Hematopoietic multipotent progenitor cell (in vitro differentiated cells): ENCODE results near the gene ALDOA. TPM values are rescaled to one million over a fixed set of nuclear protein-coding genes. Genes with fewer than 3 reads are reported as not detected.
"Not testable (repeated sequence)": the region's sequence is repeated elsewhere in the genome, so short reads cannot be mapped to it uniquely, and the experiment has no call there.

Source experiments
- DNase-seq, 3 donors: peaks; one replicate each; pipeline ENCODE4 v3.0.0-alpha.2; 2011 to 2015; ENCODE audit warnings: low read depth in 2 of 3, low spot score in 2 of 3
- total RNA-seq: library from RNA; depleted of rRNA; stranded (reverse); fragments of >200 nt; gene quantifications from one replicate; pipeline ENCODE4 v1.2.3, GENCODE V29; 2012

ALDOA gene
- total RNA-seq, 1 donor: 666 TPM

DNA sequence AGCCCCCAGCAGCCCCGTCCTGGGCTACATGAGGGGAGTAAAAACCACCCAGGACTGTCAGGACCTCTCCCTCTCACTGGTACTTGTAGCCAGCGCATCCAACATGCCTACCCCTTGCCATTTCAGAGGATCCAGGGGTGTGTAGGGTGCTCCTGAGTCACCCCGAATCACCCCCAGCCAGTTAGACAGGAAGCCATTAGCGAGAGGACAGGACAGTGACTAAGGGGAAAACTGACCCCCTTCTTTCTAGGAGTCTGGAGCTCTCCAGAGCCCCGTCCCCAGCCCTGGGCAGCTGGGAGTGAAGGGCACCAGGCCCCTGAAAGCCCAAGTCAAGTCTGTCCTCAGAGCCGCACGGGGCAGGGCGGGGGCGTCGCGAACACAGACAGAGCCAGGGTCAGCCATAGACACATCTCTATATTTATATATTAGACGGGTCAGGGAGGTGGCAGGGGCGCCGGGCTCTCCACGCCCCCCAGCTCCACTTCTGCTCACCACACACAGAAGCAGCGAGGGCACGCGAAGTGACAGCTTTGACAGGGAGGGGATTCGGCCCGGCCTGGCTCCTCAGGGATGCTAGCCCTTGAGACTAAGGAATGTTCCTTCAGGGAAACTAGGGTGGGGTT is 48.3 kb downstream of the ALDOA start:
- DNase-seq: no peak

- no peak for DNase-seq
Measured at GRCh38 chr16:30114411-30114810, 48.9 kb downstream of the ALDOA start.

- DNase-seq: not testable (repeated sequence)
Measured at GRCh38 chr16:30114833-30115232, 49.3 kb downstream of the ALDOA start.

DNA sequence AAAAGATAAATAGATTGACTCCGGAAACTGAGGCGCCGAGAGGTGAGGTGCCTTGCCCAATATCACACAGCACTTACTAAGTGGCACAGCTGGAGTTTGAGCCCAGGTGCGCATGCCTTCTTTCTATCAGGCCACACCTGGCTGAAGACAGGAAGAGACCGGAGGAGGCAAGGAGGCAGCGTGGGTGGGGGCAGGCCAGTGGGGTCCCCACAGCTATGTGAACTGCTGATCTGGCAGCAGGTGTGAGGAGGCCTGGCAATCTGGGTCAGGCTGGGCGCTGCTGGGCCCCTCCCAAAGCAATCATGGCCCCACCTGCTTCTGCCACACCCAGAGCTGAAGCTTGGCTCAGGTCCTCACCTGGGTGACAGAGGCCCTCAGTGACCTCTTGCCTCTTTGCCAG is 49.7 kb downstream of the ALDOA start:
- no peak for DNase-seq

GRCh38 chr16:30116291-30117207 is 51.0 kb downstream of the ALDOA start:
- no peak for DNase-seq

- DNase-seq: no peak
Measured at GRCh38 chr16:30117768-30118167, 52.2 kb downstream of the ALDOA start.

GRCh38 chr16:30119428-30119827 is 53.9 kb downstream of the ALDOA start:
- DNase-seq: no peak

Other genes starting within 250 kb of the ALDOA start
- gene PAGR1, start 249.6 kb upstream of the ALDOA start, total RNA-seq: 24.5 TPM
- gene MVP, start 245.3 kb upstream of the ALDOA start, total RNA-seq: 118 TPM
- gene CDIPT, start 202.5 kb upstream of the ALDOA start, total RNA-seq: 106 TPM
- 1.3 TPM for gene SEZ6L2, start 166.2 kb upstream of the ALDOA start, total RNA-seq
- gene ASPHD1, start 165.3 kb upstream of the ALDOA start, total RNA-seq: 0.27 TPM
- 11.3 TPM for gene KCTD13, start 139.5 kb upstream of the ALDOA start, total RNA-seq
- gene TMEM219, start 103.7 kb upstream of the ALDOA start, total RNA-seq: 64.6 TPM
- gene TAOK2, start 91.9 kb upstream of the ALDOA start, total RNA-seq: 29.1 TPM
- gene HIRIP3, start 70.1 kb upstream of the ALDOA start, total RNA-seq: 9.4 TPM
- gene INO80E, start 69.5 kb upstream of the ALDOA start, total RNA-seq: 21.8 TPM
- 1.1 TPM for gene DOC2A, start 54.7 kb upstream of the ALDOA start, total RNA-seq
- not detected for gene C16orf92, start 42.6 kb upstream of the ALDOA start, total RNA-seq
- 0.54 TPM for gene TLCD3B, start 34.5 kb upstream of the ALDOA start, total RNA-seq
- gene PPP4C, start 10.2 kb downstream of the ALDOA start, total RNA-seq: 215 TPM
- gene TBX6, start 26.2 kb downstream of the ALDOA start, total RNA-seq: 2.2 TPM
- 63.6 TPM for gene YPEL3, start 30.5 kb downstream of the ALDOA start, total RNA-seq
- gene GDPD3, start 47.8 kb downstream of the ALDOA start, total RNA-seq: 1.1 TPM
- 46.9 TPM for gene MAPK3, start 57.5 kb downstream of the ALDOA start, total RNA-seq
- 246 TPM for gene CORO1A, start 117.8 kb downstream of the ALDOA start, total RNA-seq
- 49.8 TPM for gene BOLA2B, start 127.9 kb downstream of the ALDOA start, total RNA-seq
- 59.2 TPM for gene SLX1A, start 128.1 kb downstream of the ALDOA start, total RNA-seq
- gene SULT1A3, start 133.5 kb downstream of the ALDOA start, total RNA-seq: 12.1 TPM
- gene NPIPB13, start 182.7 kb downstream of the ALDOA start, total RNA-seq: 1.9 TPM